ENCODE results near the gene ELK3.

ELK3 gene

DNA sequence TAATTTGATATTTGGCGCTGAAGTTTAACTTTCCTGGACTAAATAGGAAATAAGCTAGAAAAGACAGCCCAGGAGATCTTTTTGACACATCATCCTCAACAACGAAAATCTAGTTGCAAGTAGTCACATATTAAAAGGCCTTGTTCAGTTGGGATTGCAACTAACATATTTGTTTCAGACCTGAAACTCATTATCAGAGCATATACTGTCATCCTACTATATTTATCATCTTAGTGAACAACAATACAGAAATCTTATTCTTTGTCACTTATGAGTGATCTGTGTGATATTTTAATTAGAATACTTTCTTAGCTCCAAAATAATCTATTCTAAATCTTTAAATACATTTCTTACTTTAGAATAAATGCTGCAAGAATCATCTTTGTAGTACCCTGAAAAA is 72.1 kb downstream of the ELK3 start:
- Histone ChIP-seq H3K27ac (ENCODE audit: low read length) (no peak overlapping the region), H3K27me3 (ENCODE audit: control insufficient read depth, insufficient read depth, low read length) (no peaks in the 10 kb centered on the region), H3K36me3 (ENCODE audit: control insufficient read depth, low read depth, low read length) (peaks cover 7% of the 10 kb centered on the region), H3K4me3 (ENCODE audit: low read length) (no peak overlapping the region), H3K9me3 (ENCODE audit: control insufficient read depth, low read depth, low read length) (no peaks in the 10 kb centered on the region), H3K9ac (ENCODE audit: low read length) (no peak overlapping the region), H3K4me1 (ENCODE audit: control insufficient read depth, low read depth, low read length) (no peaks in the 10 kb centered on the region)

- no peaks in the 10 kb centered on the region for H3K27me3 ChIP-seq (ENCODE audit: control insufficient read depth, insufficient read depth, low read length)
- H3K27ac ChIP-seq (ENCODE audit: low read length), result no peak overlapping the region
- H3K4me3 ChIP-seq (ENCODE audit: low read length), result no peak overlapping the region
- no peaks in the 10 kb centered on the region for H3K4me1 ChIP-seq (ENCODE audit: control insufficient read depth, low read depth, low read length)
- H3K9ac ChIP-seq (ENCODE audit: low read length), result no peak overlapping the region
- no peaks in the 10 kb centered on the region for H3K9me3 ChIP-seq (ENCODE audit: control insufficient read depth, low read depth, low read length)
- peaks cover 16% of the 10 kb centered on the region for H3K36me3 ChIP-seq (ENCODE audit: control insufficient read depth, low read depth, low read length)
These were observed 77.5 kb downstream of the ELK3 start for GRCh38 chr12:96271469-96272199.

GRCh38 chr12:96274331-96274730 is 80.2 kb downstream of the ELK3 start:
- Histone ChIP-seq H3K9me3 (ENCODE audit: control insufficient read depth, low read depth, low read length) (no peaks in the 10 kb centered on the region), H3K36me3 (ENCODE audit: control insufficient read depth, low read depth, low read length) (peaks cover 21% of the 10 kb centered on the region), H3K4me1 (ENCODE audit: control insufficient read depth, low read depth, low read length) (no peaks in the 10 kb centered on the region), H3K9ac (ENCODE audit: low read length) (no peak overlapping the region), H3K27me3 (ENCODE audit: control insufficient read depth, insufficient read depth, low read length) (no peaks in the 10 kb centered on the region), H3K27ac (ENCODE audit: low read length) (no peak overlapping the region), H3K4me3 (ENCODE audit: low read length) (no peak overlapping the region)

DNA sequence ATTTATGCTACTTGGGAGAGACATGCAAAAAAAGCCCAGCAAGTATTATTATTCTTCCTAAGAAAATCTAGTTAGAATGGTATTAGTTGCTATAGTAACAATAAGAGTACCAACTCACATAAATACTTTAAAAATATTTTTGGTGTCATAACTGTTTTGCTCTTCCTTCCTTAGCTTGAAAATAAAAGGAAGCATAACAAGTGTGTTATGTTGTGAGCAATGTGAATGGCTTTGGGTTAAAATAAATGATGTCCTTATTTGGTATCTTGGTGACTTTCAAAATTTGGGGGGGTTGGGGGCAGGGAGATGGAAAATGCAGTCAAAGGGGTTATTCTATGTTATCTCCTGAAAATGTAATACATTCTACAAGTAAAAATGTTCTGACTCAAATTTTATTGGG is 91.0 kb downstream of the ELK3 start:
- no peak overlapping the region for H3K9ac ChIP-seq (ENCODE audit: low read length)
- H3K9me3 ChIP-seq (ENCODE audit: control insufficient read depth, low read depth, low read length), result no peaks in the 10 kb centered on the region
- H3K27ac ChIP-seq (ENCODE audit: low read length), result no peak overlapping the region
- peaks cover 4% of the 10 kb centered on the region for H3K4me1 ChIP-seq (ENCODE audit: control insufficient read depth, low read depth, low read length)
- no peaks in the 10 kb centered on the region for H3K27me3 ChIP-seq (ENCODE audit: control insufficient read depth, insufficient read depth, low read length)
- H3K4me3 ChIP-seq (ENCODE audit: low read length), result no peak overlapping the region
- H3K36me3 ChIP-seq (ENCODE audit: control insufficient read depth, low read depth, low read length), result peaks cover 53% of the 10 kb centered on the region

DNA sequence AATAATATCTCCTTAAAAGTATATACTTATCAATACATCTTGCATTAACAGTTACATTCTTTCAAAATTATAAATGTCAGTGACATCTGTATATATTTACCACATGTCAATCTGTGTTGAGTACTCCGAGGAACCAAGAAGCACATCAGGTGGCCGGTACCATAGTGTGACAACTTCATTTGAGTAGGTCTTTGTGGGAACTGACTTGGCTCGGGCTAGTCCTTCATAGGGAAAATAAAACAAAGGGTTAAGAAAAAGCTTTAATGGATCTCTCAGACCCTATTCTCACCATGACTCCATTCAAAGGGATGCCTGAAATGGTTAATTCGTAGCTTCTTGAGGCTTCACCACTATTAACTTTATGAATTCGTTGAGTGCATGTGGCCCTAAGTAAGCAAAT is 94.9 kb downstream of the ELK3 start:
- Histone ChIP-seq H3K9ac (ENCODE audit: low read length) (no peak overlapping the region), H3K4me1 (ENCODE audit: control insufficient read depth, low read depth, low read length) (peaks cover 4% of the 10 kb centered on the region), H3K9me3 (ENCODE audit: control insufficient read depth, low read depth, low read length) (no peaks in the 10 kb centered on the region), H3K27me3 (ENCODE audit: control insufficient read depth, insufficient read depth, low read length) (no peaks in the 10 kb centered on the region), H3K27ac (ENCODE audit: low read length) (no peak overlapping the region), H3K4me3 (ENCODE audit: low read length) (no peak overlapping the region), H3K36me3 (ENCODE audit: control insufficient read depth, low read depth, low read length) (peaks cover 30% of the 10 kb centered on the region)

GRCh38 chr12:96293093-96293492 is 98.9 kb downstream of the ELK3 start:
- Histone ChIP-seq H3K36me3 (ENCODE audit: control insufficient read depth, low read depth, low read length) (peaks cover 7% of the 10 kb centered on the region), H3K9me3 (ENCODE audit: control insufficient read depth, low read depth, low read length) (no peaks in the 10 kb centered on the region)

GRCh38 chr12:96294831-96295230 is 100.7 kb downstream of the ELK3 start:
- H3K9ac ChIP-seq (ENCODE audit: low read length), result no peak overlapping the region
- no peak overlapping the region for H3K27ac ChIP-seq (ENCODE audit: low read length)
- H3K36me3 ChIP-seq (ENCODE audit: control insufficient read depth, low read depth, low read length), result no peaks in the 10 kb centered on the region
- H3K9me3 ChIP-seq (ENCODE audit: control insufficient read depth, low read depth, low read length), result no peaks in the 10 kb centered on the region
- no peak overlapping the region for H3K4me3 ChIP-seq (ENCODE audit: low read length)
- no peaks in the 10 kb centered on the region for H3K4me1 ChIP-seq (ENCODE audit: control insufficient read depth, low read depth, low read length)
- H3K27me3 ChIP-seq (ENCODE audit: control insufficient read depth, insufficient read depth, low read length), result no peaks in the 10 kb centered on the region

More at GRCh38 chr12:96293093-96293492, 98.9 kb downstream of the ELK3 start:
- Histone ChIP-seq H3K27me3 (ENCODE audit: control insufficient read depth, insufficient read depth, low read length) (no peaks in the 10 kb centered on the region), H3K4me3 (ENCODE audit: low read length) (no peak overlapping the region), H3K4me1 (ENCODE audit: control insufficient read depth, low read depth, low read length) (peaks cover 4% of the 10 kb centered on the region), H3K9ac (ENCODE audit: low read length) (no peak overlapping the region), H3K27ac (ENCODE audit: low read length) (no peak overlapping the region)

DNA sequence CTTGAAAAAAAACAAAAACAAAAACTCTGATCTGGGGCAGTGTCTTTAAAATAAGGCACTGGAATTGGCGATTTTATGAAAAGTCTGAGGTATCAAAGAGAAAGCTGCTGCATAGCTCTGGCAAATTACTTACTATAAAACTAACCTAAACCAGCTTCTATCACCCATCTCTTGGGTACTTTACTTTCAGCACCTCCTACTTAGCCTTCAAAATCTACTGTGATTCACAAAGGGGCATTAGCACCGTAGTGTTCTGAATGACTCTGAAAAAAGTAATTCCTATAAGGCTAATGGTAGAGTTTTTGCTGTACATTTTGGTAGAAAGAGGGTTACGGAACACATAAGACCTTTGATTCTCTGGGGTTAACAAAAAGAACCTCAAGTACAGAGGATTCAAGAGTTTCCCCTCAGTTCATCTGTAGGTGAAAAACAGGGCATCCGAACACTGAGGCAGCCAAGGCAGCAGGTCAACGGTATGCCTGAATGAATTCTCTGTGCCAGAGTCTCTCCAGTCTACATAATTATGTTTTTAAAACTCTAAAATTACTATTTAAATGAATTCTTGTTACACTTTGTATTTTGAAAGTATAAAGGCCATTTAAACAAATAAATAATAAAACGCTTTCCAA is 101.5 kb downstream of the ELK3 start:
- H3K4me1 ChIP-seq (ENCODE audit: control insufficient read depth, low read depth, low read length), result no peaks in the 10 kb centered on the region
- no peak overlapping the region for H3K27ac ChIP-seq (ENCODE audit: low read length)
- H3K9me3 ChIP-seq (ENCODE audit: control insufficient read depth, low read depth, low read length), result no peaks in the 10 kb centered on the region
- H3K27me3 ChIP-seq (ENCODE audit: control insufficient read depth, insufficient read depth, low read length), result no peaks in the 10 kb centered on the region
- H3K4me3 ChIP-seq (ENCODE audit: low read length), result no peak overlapping the region
- H3K9ac ChIP-seq (ENCODE audit: low read length), result no peak overlapping the region
- no peaks in the 10 kb centered on the region for H3K36me3 ChIP-seq (ENCODE audit: control insufficient read depth, low read depth, low read length)

- Histone ChIP-seq H3K27ac (ENCODE audit: low read length) (no peak overlapping the region), H3K9ac (ENCODE audit: low read length) (no peak overlapping the region), H3K4me1 (ENCODE audit: control insufficient read depth, low read depth, low read length) (peaks cover 3% of the 10 kb centered on the region), H3K36me3 (ENCODE audit: control insufficient read depth, low read depth, low read length) (no peaks in the 10 kb centered on the region), H3K9me3 (ENCODE audit: control insufficient read depth, low read depth, low read length) (no peaks in the 10 kb centered on the region), H3K27me3 (ENCODE audit: control insufficient read depth, insufficient read depth, low read length) (no peaks in the 10 kb centered on the region), H3K4me3 (ENCODE audit: low read length) (no peak overlapping the region)
These were observed 103.3 kb downstream of the ELK3 start for GRCh38 chr12:96297504-96297903.

- Histone ChIP-seq H3K36me3 (ENCODE audit: control insufficient read depth, low read depth, low read length) (no peaks in the 10 kb centered on the region), H3K27ac (ENCODE audit: low read length) (no peak overlapping the region), H3K4me1 (ENCODE audit: control insufficient read depth, low read depth, low read length) (peaks cover 23% of the 10 kb centered on the region), H3K4me3 (ENCODE audit: low read length) (no peak overlapping the region), H3K9ac (ENCODE audit: low read length) (no peak overlapping the region), H3K27me3 (ENCODE audit: control insufficient read depth, insufficient read depth, low read length) (no peaks in the 10 kb centered on the region), H3K9me3 (ENCODE audit: control insufficient read depth, low read depth, low read length) (no peaks in the 10 kb centered on the region)
These were observed 105.9 kb downstream of the ELK3 start for GRCh38 chr12:96300064-96300463.

DNA sequence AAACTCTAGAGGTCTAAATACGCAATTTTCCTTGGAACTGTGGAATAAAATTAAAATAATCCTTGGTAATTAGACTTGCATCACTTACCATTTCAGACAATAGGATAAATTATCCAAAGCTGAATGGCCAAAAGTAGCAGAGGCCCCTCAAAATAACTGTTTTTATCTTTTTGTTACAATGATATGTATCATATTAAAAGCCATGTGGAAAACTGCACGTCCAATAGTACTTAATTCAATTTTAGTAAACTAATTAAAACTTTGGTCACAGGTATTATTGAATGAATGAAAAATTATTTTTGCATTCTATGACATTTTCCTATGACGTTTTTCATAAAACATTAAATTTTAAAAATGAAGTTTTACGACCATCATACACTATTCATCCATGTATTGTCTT is 107.6 kb downstream of the ELK3 start:
- no peaks in the 10 kb centered on the region for H3K36me3 ChIP-seq (ENCODE audit: control insufficient read depth, low read depth, low read length)
- peaks cover 24% of the 10 kb centered on the region for H3K4me1 ChIP-seq (ENCODE audit: control insufficient read depth, low read depth, low read length)
- no peak overlapping the region for H3K4me3 ChIP-seq (ENCODE audit: low read length)
- no peaks in the 10 kb centered on the region for H3K27me3 ChIP-seq (ENCODE audit: control insufficient read depth, insufficient read depth, low read length)
- H3K9ac ChIP-seq (ENCODE audit: low read length), result no peak overlapping the region
- no peak overlapping the region for H3K27ac ChIP-seq (ENCODE audit: low read length)
- no peaks in the 10 kb centered on the region for H3K9me3 ChIP-seq (ENCODE audit: control insufficient read depth, low read depth, low read length)
